NCI-H128 (cell line): ENCODE measurements around the gene WSB1.
"Not testable (repeated sequence)": the region's sequence is repeated elsewhere in the genome, so short reads cannot be mapped to it uniquely, and the experiment has no call there.

Experiments
- DNase-seq: peaks from one replicate; lab custom pipeline; 2025; ENCODE audit not compliant: unreplicated experiment; lab: John Stamatoyannopoulos, UW

Gene WSB1

DNA sequence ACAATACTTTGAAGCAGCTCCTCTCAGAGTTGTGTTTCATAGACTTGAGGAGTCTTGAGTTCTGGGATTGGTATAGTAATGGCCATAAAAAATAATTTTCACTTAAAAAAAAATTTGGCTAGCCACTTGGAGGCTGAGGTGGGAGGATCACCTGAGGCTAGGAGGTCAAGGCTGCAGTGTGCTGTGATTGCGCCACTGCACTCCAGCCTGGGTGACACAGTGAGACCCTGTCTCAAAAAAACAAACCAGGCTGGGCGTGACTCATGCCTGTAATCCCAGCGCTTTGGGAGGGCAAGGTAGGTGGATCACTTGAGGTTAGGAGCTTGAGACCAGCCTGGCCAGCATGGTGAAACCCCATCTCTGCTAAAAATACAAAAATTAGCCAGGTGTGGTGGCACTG is 14.8 kb upstream of the WSB1 start:
- DNase-seq = not testable (repeated sequence)

GRCh38 chr17:27280527-27280926 is 13.4 kb upstream of the WSB1 start:
- no peak for DNase-seq

- no peak for DNase-seq
Observed at GRCh38 chr17:27281438-27281837, 12.5 kb upstream of the WSB1 start.

GRCh38 chr17:27282054-27282551 is 11.8 kb upstream of the WSB1 start:
- DNase-seq = no peak

- no peak for DNase-seq
Observed at GRCh38 chr17:27283060-27283459, 10.9 kb upstream of the WSB1 start.

DNA sequence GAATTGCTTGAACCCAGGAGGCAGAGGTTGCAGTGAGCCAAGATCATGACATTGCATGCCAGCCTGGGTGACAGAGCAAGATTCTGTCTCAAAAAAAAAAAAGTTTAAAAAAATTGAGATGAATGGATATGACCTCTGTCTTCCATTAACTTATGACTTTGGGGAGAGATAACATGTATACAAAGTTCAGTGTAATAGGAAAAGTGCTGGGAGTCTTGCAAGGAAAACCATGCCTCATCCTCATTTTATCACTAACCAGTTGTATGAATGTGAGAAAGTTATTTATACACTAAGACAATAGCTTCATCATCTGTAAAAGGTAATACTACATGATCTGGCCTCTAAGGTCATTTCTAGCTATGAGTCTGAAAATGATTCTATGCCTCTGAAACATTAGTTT is 10.2 kb upstream of the WSB1 start:
- no peak for DNase-seq

DNA sequence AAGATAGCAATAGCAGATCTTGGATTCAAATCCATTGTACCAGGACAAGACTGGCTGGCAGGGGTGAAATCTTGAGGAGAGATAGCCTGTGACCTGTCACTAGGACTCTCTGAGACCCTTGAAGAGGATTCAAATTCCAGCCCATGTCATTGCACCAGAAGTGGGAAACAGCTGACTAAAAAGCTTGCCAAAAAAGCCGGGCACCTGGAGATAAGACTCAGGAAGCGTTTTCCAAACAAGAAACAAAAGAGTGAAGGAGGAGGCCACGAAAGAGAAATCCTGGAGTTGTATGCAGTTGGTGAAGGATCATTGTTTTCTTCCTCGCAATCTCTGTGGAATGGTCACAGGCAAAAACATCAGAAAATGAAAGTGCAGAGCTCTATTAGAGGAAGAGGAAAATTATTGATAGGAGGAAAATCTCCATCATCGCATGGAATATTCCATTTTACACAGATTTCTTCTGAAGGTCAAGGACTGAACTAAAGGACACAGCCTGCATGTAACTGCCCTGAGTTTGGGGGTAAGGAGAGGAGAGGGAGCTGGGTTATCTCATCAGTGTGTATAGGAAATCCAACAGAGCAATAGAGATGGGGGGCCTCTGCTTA is 9.0 kb upstream of the WSB1 start:
- DNase-seq = no peak

- no peak for DNase-seq
Observed at GRCh38 chr17:27285516-27285915, 8.4 kb upstream of the WSB1 start.

- no peak for DNase-seq
Observed at GRCh38 chr17:27288183-27288582, 5.7 kb upstream of the WSB1 start.

DNA sequence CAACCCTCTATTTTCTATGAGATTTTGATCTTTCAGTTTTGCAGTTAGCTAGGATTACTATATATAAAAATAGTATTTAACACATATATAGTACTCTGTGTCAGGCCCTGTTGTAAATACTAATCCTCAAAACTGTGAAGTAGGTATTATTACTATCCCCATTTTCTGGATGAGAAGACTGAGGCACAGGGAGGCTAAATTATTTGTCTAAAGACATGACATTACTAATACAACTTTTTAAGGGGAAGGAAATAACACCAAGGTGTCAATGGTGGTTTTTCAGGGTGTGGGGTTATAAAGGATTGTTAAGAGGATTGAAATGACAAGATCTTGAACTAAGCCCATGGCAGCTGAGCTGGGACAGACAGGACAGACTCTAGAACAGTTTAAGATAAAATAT is 4.1 kb upstream of the WSB1 start:
- no peak for DNase-seq

- peak; percentile 9 for DNase-seq
Observed at GRCh38 chr17:27290916-27291598, 2.9 kb upstream of the WSB1 start.

GRCh38 chr17:27293359-27293897 is 486 bp upstream of the WSB1 start:
- no peak for DNase-seq

- no peak for DNase-seq
Observed at GRCh38 chr17:27294689-27295630, 1.0 kb downstream of the WSB1 start.

- DNase-seq = no peak
Observed at GRCh38 chr17:27295945-27296344, 2.0 kb downstream of the WSB1 start.

DNA sequence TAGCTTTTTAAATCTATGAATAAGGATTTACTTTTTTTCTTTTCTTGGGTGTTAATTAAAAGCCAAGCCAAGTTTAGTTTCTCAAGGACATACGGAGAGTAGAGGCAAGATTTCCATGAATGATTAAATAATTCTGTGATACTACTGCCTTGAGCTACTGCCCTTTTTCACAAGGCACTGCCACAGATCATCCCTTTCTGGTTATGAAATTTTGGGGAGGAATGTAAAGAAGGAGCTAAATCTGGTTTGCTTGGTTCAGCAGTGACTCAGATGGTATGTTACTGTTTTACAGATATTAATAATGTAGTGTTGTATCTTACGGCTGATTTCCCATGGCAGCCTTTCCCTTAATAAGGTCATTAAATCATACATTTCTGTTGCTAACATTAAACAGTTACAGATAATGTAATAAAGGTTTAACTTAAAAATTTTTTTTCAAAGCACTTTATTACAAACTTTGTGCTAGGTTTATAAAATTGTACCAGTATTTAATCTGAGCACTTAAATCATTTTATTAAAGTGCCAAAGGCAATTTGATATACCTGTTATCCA is 2.6 kb downstream of the WSB1 start:
- DNase-seq = no peak

GRCh38 chr17:27299384-27300049 is 5.6 kb downstream of the WSB1 start:
- DNase-seq = no peak

DNA sequence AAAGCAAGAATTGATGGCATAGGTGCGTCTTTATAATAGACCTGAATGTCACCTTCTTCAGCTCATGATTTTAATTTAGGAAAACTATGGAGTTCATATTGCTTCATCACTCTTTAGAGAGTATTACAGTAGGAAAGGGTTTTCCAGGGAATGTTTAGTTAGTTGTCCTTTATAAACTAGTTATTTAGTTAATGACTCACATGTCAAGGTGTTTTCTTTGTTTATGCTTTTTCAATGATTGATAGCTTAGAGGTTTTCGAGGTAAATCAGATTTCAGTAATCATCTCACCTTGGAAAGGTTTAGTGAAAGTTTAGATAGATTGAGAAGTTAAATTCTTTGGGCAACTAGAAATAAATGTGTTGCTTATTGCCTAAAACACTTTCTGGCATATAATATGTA is 9.8 kb downstream of the WSB1 start:
- no peak for DNase-seq

DNA sequence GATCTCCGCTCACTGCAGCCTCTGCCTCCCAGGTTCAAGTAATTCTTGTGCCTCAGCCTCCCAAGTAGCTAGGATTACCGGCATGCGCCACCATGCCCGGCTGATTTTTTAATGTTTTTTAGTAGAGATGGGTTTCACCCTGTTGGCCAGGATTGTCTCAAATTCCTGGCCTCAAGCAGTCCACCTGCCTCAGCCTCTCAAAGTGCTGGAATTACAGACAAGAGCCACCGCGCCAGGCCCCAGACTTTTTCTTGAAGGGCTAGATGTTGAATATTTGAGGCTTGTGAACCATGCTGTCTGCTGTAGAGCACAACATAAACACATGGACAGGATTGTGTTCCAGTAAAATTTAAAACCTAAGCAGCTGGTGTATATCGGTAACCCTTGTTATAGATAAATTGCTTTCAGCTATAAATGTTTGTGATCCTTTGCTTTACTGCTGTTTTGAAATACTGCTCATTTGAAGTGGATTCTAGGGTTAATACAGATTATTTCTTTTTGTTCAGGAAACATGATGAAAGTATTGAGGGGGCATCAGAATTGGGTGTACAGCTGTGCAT is 12.4 kb downstream of the WSB1 start:
- no peak for DNase-seq

DNA sequence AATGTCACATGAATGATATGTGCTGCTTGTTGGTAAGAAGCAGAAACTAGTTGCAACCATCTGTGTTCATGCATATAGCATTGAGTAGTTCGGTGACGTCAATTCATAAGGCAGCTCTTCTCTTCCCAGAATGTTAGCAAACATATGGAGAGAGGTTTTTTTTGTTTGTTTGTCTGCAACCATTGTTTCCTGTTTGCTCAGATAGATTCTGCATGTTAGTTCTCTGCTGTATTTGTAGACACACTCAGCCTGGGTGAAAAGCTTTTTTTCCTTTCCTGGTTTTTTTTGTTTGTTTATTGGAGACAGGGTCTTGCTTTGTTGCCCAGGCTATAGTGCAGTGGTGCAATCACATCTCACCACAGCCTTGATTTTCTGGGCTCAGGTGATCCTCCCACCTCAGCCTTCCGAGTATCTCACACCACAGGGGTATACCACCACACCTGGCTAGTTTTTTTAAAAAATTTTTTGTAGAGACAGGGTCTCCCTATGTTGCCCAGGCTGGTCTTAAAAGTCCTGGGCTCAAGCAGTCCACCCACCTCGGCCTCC is 16.7 kb downstream of the WSB1 start:
- DNase-seq = no peak

DNA sequence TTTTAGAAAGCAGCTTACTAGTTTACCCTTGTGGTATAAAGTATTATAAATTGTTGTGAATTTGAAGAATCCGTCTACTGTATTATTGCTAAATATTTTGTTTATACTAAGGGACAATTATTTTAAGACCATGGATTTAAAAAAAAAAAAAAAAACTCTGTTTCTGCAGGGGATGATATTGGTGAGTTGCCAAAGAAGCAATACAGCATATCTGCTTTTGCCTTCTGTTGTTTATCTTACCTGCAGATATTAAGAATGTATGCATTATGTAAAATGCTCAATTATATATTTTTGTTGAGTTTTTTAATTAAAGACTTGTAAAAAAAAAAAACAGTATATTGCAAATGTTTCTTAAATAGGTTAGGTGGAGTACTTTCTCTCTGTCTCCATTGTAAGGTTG is 19.4 kb downstream of the WSB1 start:
- no peak for DNase-seq
